Left cardiac atrium (tissue), 4 donors: ENCODE data around the gene FBXO30. TPM values are rescaled to one million over a fixed set of nuclear protein-coding genes. Genes with fewer than 3 reads are reported as not detected.

Experiments
- ATAC-seq, 2 donors: fragments of 200-7000 bp; cut with Tn5 transposase; one replicate each; pipeline ENCODE4 v1.9.1; 2020; ENCODE audit warnings: mild to moderate bottlenecking in 2 of 2, moderate library complexity in 2 of 2
- DNase-seq: peaks from one replicate; pipeline ENCODE4 v3.0.0-alpha.2; 2020
- intact Hi-C, 2 donors: fragments of 100-400 bp; cut with DNase I; formaldehyde crosslinking; loops; one replicate each; pipeline versions ENCODE4 v1.14.1 to v1.15.1; 2022 to 2023
- total RNA-seq, 2 donors: library from RNA; stranded (reverse); fragmentation: NEBNext Ultra II Directional; extraction: Animal tissue kit (Norgen Biotek cat#: 25700); gene quantifications; one replicate each; pipeline ENCODE4 v1.2.1, GENCODE V29; 2021
- donor health status: DM: no; HTN: yes; CAD: no.
- donor health status: DM: no; HTN: yes; CAD: no; lungs with severe emphysema.
- donor health status: DM: yes; HTN: yes; CAD: no.
- donor health status: Dilated cardiomyopathy.

The FBXO30 gene
- total RNA-seq, 2 donors from 2014 or later, result 10.1 to 11.7 TPM

GRCh38 chr6:145822456-145822855 lies 7.9 kb upstream of the FBXO30 start:
- ATAC-seq (no peak), DNase-seq (no peak)
- intact Hi-C loops, result no loop called here

- no peak for ATAC-seq
- intact Hi-C loops, result loop anchor here (10.0 kb wide), 2 partner anchors 85 to 145 kb away; partner anchors contain the start of genes EPM2A (in 1 of the 2) and SHPRH (in 1 of the 2)
- DNase-seq, result no peak
Measured at GRCh38 chr6:145819994-145820393, 5.4 kb upstream of the FBXO30 start.

GRCh38 chr6:145818796-145819195 lies 4.2 kb upstream of the FBXO30 start:
- ATAC-seq, result no peak
- DNase-seq, result no peak
- intact Hi-C loops, result loop anchor here (10.0 kb wide), 2 partner anchors 84 to 146 kb away; partner anchors contain the start of genes EPM2A (in 1 of the 2) and SHPRH (in 1 of the 2)

- DNase-seq (no peak), ATAC-seq (no peak)
- intact Hi-C loops, result loop anchor here (10.0 kb wide), 2 partner anchors 82 to 148 kb away; partner anchors contain the start of genes EPM2A (in 1 of the 2) and SHPRH (in 1 of the 2)
Measured at GRCh38 chr6:145816392-145816791, 1.8 kb upstream of the FBXO30 start.

- ATAC-seq, result peak; percentile 23 to 29
- DNase-seq, result no peak
- intact Hi-C loops, result loop anchor here (2.0 to 10.0 kb wide), 3 partner anchors 81 to 149 kb away; partner anchors contain the start of genes EPM2A (in 2 of the 2) and SHPRH (in 1 of the 2)
Measured at GRCh38 chr6:145815309-145816274, 997 bp upstream of the FBXO30 start.

- DNase-seq (peak; percentile 41), ATAC-seq (peak; percentile 5 to 7)
- intact Hi-C loops, result loop anchor here (2.0 to 10.0 kb wide), 3 partner anchors 79 to 151 kb away; partner anchors contain the start of genes EPM2A (in 2 of the 2) and SHPRH (in 1 of the 2)
Measured at GRCh38 chr6:145814035-145814500, 527 bp downstream of the FBXO30 start.

GRCh38 chr6:145813285-145814034 lies 1.1 kb downstream of the FBXO30 start:
- ATAC-seq (no peak), DNase-seq (no peak)
- intact Hi-C loops, result loop anchor here (2.0 to 10.0 kb wide), 3 partner anchors 79 to 151 kb away; partner anchors contain the start of genes EPM2A (in 2 of the 2) and SHPRH (in 1 of the 2)

- DNase-seq (no peak), ATAC-seq (no peak)
- intact Hi-C loops, result loop anchor here (10.0 kb wide), 2 partner anchors 77 to 153 kb away; partner anchors contain the start of genes EPM2A (in 1 of the 2) and SHPRH (in 1 of the 2)
Measured at GRCh38 chr6:145811741-145812140, 2.9 kb downstream of the FBXO30 start.

GRCh38 chr6:145809785-145810184 lies 4.8 kb downstream of the FBXO30 start:
- DNase-seq (no peak), ATAC-seq (no peak)

GRCh38 chr6:145809211-145809610 lies 5.4 kb downstream of the FBXO30 start:
- DNase-seq (no peak), ATAC-seq (no peak)
- intact Hi-C loops, result no loop called here

More at GRCh38 chr6:145809785-145810184, 4.8 kb downstream of the FBXO30 start:
- intact Hi-C loops, result loop anchor here (10.0 kb wide), 2 partner anchors 75 to 155 kb away; partner anchors contain the start of genes EPM2A (in 1 of the 2) and SHPRH (in 1 of the 2)

- intact Hi-C loops, result no loop called here
- DNase-seq, result no peak
- no peak for ATAC-seq
Measured at GRCh38 chr6:145808239-145808638, 6.4 kb downstream of the FBXO30 start.

- ATAC-seq, result no peak
- no peak for DNase-seq
- intact Hi-C loops, result no loop called here
Measured at GRCh38 chr6:145802141-145802540, 12.5 kb downstream of the FBXO30 start.

GRCh38 chr6:145801021-145801420 lies 13.6 kb downstream of the FBXO30 start:
- intact Hi-C loops, result no loop called here
- ATAC-seq, result no peak

GRCh38 chr6:145798530-145798929 lies 16.1 kb downstream of the FBXO30 start:
- peak in 1 of 2 donors; percentile 46 for ATAC-seq
- intact Hi-C loops, result loop anchor here in 1 of 2 donors (10.0 kb wide), 1 partner anchor 54 kb away; no protein-coding TSS in a partner anchor
- DNase-seq, result no peak

More at GRCh38 chr6:145801021-145801420, 13.6 kb downstream of the FBXO30 start:
- DNase-seq, result no peak

- intact Hi-C loops, result no loop called here
- DNase-seq (peak; percentile 21), ATAC-seq (peak in 1 of 2 donors; percentile 78)
Measured at GRCh38 chr6:145789443-145789842, 25.2 kb downstream of the FBXO30 start.

- ATAC-seq, result no peak
- intact Hi-C loops, result no loop called here
- no peak for DNase-seq
Measured at GRCh38 chr6:145787688-145788087, 26.9 kb downstream of the FBXO30 start.

- ATAC-seq (peak in 1 of 2 donors; percentile 70), DNase-seq (no peak)
- intact Hi-C loops, result no loop called here
Measured at GRCh38 chr6:145784683-145785082, 29.9 kb downstream of the FBXO30 start.

- no peak for ATAC-seq
- no peak for DNase-seq
- intact Hi-C loops, result no loop called here
Measured at GRCh38 chr6:145783796-145784195, 30.8 kb downstream of the FBXO30 start.

GRCh38 chr6:145772846-145773245 lies 41.7 kb downstream of the FBXO30 start:
- DNase-seq, result no peak
- ATAC-seq, result no peak
- intact Hi-C loops, result no loop called here
